Stimulated activated CD4-positive, alpha-beta T cell treated with anti-CD3 and anti-CD28 coated beads, Interleukin-2, amount 100 ng/mL, for 48 hours (primary cell): ENCODE results near the gene ADARB2.
"Not testable (repeated sequence)": the region's sequence is repeated elsewhere in the genome, so short reads cannot be mapped to it uniquely, and the experiment has no call there.

Experiments
- DNase-seq, 2 donors: peaks; one replicate each; pipeline ENCODE4 v3.0.0-alpha.2; 2020

The ADARB2 gene

GRCh38 chr10:1634239-1634638 is 103.1 kb downstream of the ADARB2 start:
- no peak for DNase-seq

GRCh38 chr10:1633783-1634182 is 103.5 kb downstream of the ADARB2 start:
- no peak for DNase-seq

- no peak for DNase-seq
Measured at GRCh38 chr10:1632596-1632995, 104.7 kb downstream of the ADARB2 start.

GRCh38 chr10:1632141-1632540 is 105.2 kb downstream of the ADARB2 start:
- DNase-seq: no peak

- DNase-seq: no peak
Measured at GRCh38 chr10:1631282-1631681, 106.0 kb downstream of the ADARB2 start.

- no peak for DNase-seq
Measured at GRCh38 chr10:1630304-1630703, 107.0 kb downstream of the ADARB2 start.

GRCh38 chr10:1629326-1630198 is 107.8 kb downstream of the ADARB2 start:
- no peak for DNase-seq

- DNase-seq: no peak
Measured at GRCh38 chr10:1628757-1629156, 108.6 kb downstream of the ADARB2 start.

- no peak for DNase-seq
Measured at GRCh38 chr10:1627945-1628344, 109.4 kb downstream of the ADARB2 start.

- no peak for DNase-seq
Measured at GRCh38 chr10:1626835-1627234, 110.5 kb downstream of the ADARB2 start.

GRCh38 chr10:1626410-1626809 is 110.9 kb downstream of the ADARB2 start:
- DNase-seq: no peak

GRCh38 chr10:1625731-1626130 is 111.6 kb downstream of the ADARB2 start:
- DNase-seq: no peak

GRCh38 chr10:1625079-1625478 is 112.2 kb downstream of the ADARB2 start:
- DNase-seq: no peak

GRCh38 chr10:1624240-1624639 is 113.1 kb downstream of the ADARB2 start:
- no peak for DNase-seq

- DNase-seq: no peak
Measured at GRCh38 chr10:1620803-1621202, 116.5 kb downstream of the ADARB2 start.

GRCh38 chr10:1617376-1618317 is 119.7 kb downstream of the ADARB2 start:
- not testable (repeated sequence) for DNase-seq

- not testable (repeated sequence) for DNase-seq
Measured at GRCh38 chr10:1616701-1617100, 120.6 kb downstream of the ADARB2 start.

- no peak for DNase-seq
Measured at GRCh38 chr10:1615186-1615954, 122.0 kb downstream of the ADARB2 start.

GRCh38 chr10:1613511-1613910 is 123.8 kb downstream of the ADARB2 start:
- DNase-seq: no peak

GRCh38 chr10:1612908-1613307 is 124.4 kb downstream of the ADARB2 start:
- no peak for DNase-seq

GRCh38 chr10:1611936-1612550 is 125.3 kb downstream of the ADARB2 start:
- DNase-seq: no peak

GRCh38 chr10:1610986-1611770 is 126.1 kb downstream of the ADARB2 start:
- no peak for DNase-seq
